Measurements from ENCODE around the gene HNRNPA2B1. TPM values are rescaled to one million over a fixed set of nuclear protein-coding genes. Genes with fewer than 3 reads are reported as not detected.
A peak's percentile ranks its signal among the peaks of the same experiment; 100 is the strongest.
"Not testable (repeated sequence)": the region's sequence is repeated elsewhere in the genome, so short reads cannot be mapped to it uniquely, and the experiment has no call there.

HNRNPA2B1 gene
- polyA plus RNA-seq, 6 donors from 2014 or later: 585 to 820 (median 621) TPM

- peaks cover 8 to 27% of the 10 kb centered on the region in 2 donors for H3K36me3 Mint-ChIP-seq
- H3K27me3 Mint-ChIP-seq: no peaks in the 10 kb centered on the region
- peak overlapping the region in 4 of 6 donors; percentile 47 to 91 (median 74) for H3K27ac Mint-ChIP-seq
- no peaks in the 10 kb centered on the region for H3K9me3 Mint-ChIP-seq
- H3K4me3 Mint-ChIP-seq: no peak overlapping the region
- H3K4me1 Mint-ChIP-seq: peaks cover 43 to 58% (median 52%) of the 10 kb centered on the region in 3 donors
- DNase-seq: no peak
- ATAC-seq (ENCODE audit: low read depth in 2 of 2): no peak
Observed at GRCh38 chr7:26186364-26187311, 13.9 kb downstream of the HNRNPA2B1 start.

- DNase-seq (no peak), ATAC-seq (ENCODE audit: low read depth in 2 of 2) (no peak)
- H3K9me3 Mint-ChIP-seq: no peaks in the 10 kb centered on the region
- peaks cover 6 to 25% of the 10 kb centered on the region in 2 donors for H3K36me3 Mint-ChIP-seq
- H3K27me3 Mint-ChIP-seq: no peaks in the 10 kb centered on the region
- H3K27ac Mint-ChIP-seq: peak overlapping the region in 4 of 6 donors; percentile 5 to 82 (median 24)
- no peak overlapping the region for H3K4me3 Mint-ChIP-seq
- H3K4me1 Mint-ChIP-seq: peaks cover 46 to 63% (median 57%) of the 10 kb centered on the region in 3 donors
Observed at GRCh38 chr7:26185844-26186180, 14.7 kb downstream of the HNRNPA2B1 start.

- Mint-ChIP-seq H3K4me3 (no peak overlapping the region), H3K9me3 (no peaks in the 10 kb centered on the region), H3K27ac (peak overlapping the region; percentile 9 to 84 (median 40)), H3K36me3 (peaks cover under 1 to 21% of the 10 kb centered on the region in 2 donors), H3K4me1 (peaks cover 46 to 63% (median 56%) of the 10 kb centered on the region in 3 donors), H3K27me3 (no peaks in the 10 kb centered on the region)
- ATAC-seq (ENCODE audit: low read depth in 2 of 2): peak; percentile 18 to 29
- DNase-seq: no peak
Observed at GRCh38 chr7:26185131-26185843, 15.3 kb downstream of the HNRNPA2B1 start.

DNA sequence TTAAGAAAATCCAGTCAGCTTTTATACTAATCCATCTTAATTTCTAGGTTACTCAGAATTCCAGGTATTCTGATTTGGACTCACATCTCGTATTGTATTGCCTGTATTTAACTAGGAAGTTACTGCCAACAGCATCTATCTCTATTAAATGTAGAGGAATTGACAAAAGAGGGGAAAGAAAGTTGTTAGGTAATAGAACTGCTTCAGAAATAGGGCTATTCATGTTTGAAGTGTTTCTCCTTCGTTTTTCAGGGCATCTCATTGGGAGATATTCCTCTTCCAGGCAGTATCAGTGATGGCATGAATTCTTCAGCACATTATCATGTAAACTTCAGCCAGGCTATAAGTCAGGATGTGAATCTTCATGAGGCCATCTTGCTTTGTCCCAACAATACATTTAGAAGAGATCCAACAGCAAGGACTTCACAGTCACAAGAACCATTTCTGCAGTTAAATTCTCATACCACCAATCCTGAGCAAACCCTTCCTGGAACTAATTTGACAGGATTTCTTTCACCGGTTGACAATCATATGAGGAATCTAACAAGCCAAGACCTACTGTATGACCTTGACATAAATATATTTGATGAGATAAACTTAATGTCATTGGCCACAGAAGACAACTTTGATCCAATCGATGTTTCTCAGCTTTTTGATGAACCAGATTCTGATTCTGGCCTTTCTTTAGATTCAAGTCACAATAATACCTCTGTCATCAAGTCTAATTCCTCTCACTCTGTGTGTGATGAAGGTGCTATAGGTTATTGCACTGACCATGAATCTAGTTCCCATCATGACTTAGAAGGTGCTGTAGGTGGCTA lies 16.1 kb downstream of the HNRNPA2B1 start:
- H3K27ac Mint-ChIP-seq: peak overlapping the region in 4 of 6 donors; percentile 34 to 61 (median 44)
- DNase-seq; H3K9me3 Mint-ChIP-seq; H3K27me3 Mint-ChIP-seq; H3K4me3 Mint-ChIP-seq; ATAC-seq (ENCODE audit: low read depth in 2 of 2): not testable (repeated sequence)
- H3K36me3 Mint-ChIP-seq: peaks cover 0 to 16% of the 10 kb centered on the region in 2 donors
- peaks cover 50 to 65% (median 62%) of the 10 kb centered on the region in 3 donors for H3K4me1 Mint-ChIP-seq

DNA sequence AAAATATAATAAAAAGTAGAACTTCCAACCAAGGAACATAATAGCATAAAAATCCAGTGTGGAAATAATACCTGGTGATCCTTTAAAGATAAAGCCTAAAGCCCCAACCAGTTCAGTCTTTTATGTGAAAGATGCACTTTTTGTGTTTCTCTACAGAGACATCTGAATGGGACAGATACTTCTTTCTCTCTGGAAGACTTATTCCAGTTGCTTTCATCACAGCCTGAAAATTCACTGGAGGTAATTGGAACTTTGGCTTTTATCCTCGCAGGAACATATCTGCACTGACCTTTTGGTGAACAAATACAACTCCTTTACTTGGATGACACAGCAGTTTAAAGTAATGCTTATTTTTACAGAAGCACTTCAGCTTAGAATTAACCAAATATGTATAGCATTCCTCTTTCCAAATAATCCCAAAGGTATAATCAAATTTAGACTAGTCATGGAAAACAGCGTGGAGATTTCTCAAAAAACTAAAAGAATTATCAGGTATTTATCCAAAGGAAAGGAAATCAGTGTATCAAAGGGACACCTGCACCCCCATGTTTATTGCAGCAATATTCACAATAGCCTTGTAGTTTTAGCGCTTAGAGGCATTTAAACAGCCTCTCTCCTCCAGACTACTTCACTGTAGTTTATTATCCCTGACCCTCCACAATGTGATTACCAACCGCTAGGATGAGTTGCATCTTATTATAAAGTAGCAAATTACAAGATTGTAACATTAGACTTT lies 16.8 kb downstream of the HNRNPA2B1 start:
- DNase-seq (no peak), ATAC-seq (ENCODE audit: low read depth in 2 of 2) (no peak)
- H3K36me3 Mint-ChIP-seq: peaks cover 0 to 8% of the 10 kb centered on the region in 2 donors
- no peaks in the 10 kb centered on the region for H3K27me3 Mint-ChIP-seq
- no peaks in the 10 kb centered on the region for H3K9me3 Mint-ChIP-seq
- H3K4me3 Mint-ChIP-seq: no peak overlapping the region
- H3K4me1 Mint-ChIP-seq: peaks cover 46 to 62% (median 61%) of the 10 kb centered on the region in 3 donors
- peak overlapping the region; percentile 32 to 61 (median 40) for H3K27ac Mint-ChIP-seq

- no peaks in the 10 kb centered on the region for H3K27me3 Mint-ChIP-seq
- no peak for DNase-seq
Observed at GRCh38 chr7:26182706-26183105, 17.8 kb downstream of the HNRNPA2B1 start.

DNA sequence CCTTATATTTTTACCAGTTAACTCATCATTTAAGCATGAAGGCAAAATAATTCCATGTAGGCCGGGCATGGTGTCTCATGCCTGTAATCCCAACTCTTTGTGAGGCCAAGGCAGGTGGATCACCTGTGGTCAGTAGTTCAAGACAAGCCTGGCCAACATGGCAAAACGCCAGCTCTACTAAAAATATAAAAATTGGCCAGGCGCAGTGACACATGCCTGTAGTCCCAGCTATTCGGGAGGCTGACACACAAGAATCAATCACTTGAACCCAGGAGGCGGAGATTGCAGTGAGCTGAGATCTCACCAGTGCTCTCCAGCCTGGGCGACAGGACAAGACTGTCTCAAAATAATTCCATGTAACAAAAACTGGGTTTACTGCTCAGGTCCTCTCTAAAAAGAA lies 18.3 kb downstream of the HNRNPA2B1 start:
- Mint-ChIP-seq H3K27me3 (no peaks in the 10 kb centered on the region), H3K9me3 (no peaks in the 10 kb centered on the region), H3K4me3 (no peak overlapping the region), H3K36me3 (peaks cover 0 to 6% of the 10 kb centered on the region in 2 donors), H3K27ac (peak overlapping the region in 3 of 6 donors; percentile 19 to 75 (median 37)), H3K4me1 (peaks cover 43 to 57% (median 55%) of the 10 kb centered on the region in 3 donors)
- DNase-seq (no peak), ATAC-seq (ENCODE audit: low read depth in 2 of 2) (no peak)

More at GRCh38 chr7:26182706-26183105, 17.8 kb downstream of the HNRNPA2B1 start:
- Mint-ChIP-seq H3K27ac (peak overlapping the region in 1 of 6 donors; percentile 19), H3K9me3 (no peaks in the 10 kb centered on the region), H3K4me1 (peaks cover 43 to 60% (median 59%) of the 10 kb centered on the region in 3 donors), H3K36me3 (peaks cover 0 to 6% of the 10 kb centered on the region in 2 donors), H3K4me3 (no peak overlapping the region)
- ATAC-seq (ENCODE audit: low read depth in 2 of 2): no peak

- ATAC-seq (ENCODE audit: low read depth in 2 of 2): no peak
- no peak for DNase-seq
- Mint-ChIP-seq H3K27me3 (no peaks in the 10 kb centered on the region), H3K4me1 (peaks cover 43 to 55% (median 54%) of the 10 kb centered on the region in 3 donors), H3K4me3 (no peak overlapping the region), H3K27ac (peak overlapping the region in 5 of 6 donors; percentile 27 to 78 (median 73)), H3K9me3 (no peaks in the 10 kb centered on the region), H3K36me3 (peaks cover 0 to 6% of the 10 kb centered on the region in 2 donors)
Observed at GRCh38 chr7:26181474-26182227, 18.9 kb downstream of the HNRNPA2B1 start.

DNA sequence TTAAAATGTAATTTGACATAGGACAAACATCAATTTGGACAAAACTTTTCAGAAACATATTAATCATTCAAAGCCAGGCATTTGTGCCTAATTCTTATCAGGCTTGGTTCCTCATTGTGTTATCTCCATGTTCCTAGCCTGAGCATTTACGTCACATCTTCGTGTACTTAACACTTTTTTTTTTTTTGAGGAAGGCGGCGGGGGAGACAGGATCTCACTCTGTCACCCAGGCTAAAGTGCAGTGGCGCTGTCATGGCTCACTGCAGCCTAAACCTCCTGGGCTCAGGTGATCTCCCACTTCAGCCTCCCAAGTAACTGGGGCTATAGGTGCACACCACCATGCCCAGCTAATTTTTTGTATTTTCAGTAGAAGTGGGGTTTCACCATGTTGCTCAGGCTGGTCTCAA lies 19.8 kb downstream of the HNRNPA2B1 start:
- ATAC-seq (ENCODE audit: low read depth in 2 of 2) (no peak), DNase-seq (no peak)
- Mint-ChIP-seq H3K4me1 (peaks cover 37 to 53% (median 50%) of the 10 kb centered on the region in 3 donors), H3K27me3 (no peaks in the 10 kb centered on the region), H3K9me3 (no peaks in the 10 kb centered on the region), H3K27ac (peak overlapping the region in 3 of 6 donors; percentile 75 to 90 (median 87)), H3K4me3 (no peak overlapping the region), H3K36me3 (peaks cover 0 to 6% of the 10 kb centered on the region in 2 donors)

DNA sequence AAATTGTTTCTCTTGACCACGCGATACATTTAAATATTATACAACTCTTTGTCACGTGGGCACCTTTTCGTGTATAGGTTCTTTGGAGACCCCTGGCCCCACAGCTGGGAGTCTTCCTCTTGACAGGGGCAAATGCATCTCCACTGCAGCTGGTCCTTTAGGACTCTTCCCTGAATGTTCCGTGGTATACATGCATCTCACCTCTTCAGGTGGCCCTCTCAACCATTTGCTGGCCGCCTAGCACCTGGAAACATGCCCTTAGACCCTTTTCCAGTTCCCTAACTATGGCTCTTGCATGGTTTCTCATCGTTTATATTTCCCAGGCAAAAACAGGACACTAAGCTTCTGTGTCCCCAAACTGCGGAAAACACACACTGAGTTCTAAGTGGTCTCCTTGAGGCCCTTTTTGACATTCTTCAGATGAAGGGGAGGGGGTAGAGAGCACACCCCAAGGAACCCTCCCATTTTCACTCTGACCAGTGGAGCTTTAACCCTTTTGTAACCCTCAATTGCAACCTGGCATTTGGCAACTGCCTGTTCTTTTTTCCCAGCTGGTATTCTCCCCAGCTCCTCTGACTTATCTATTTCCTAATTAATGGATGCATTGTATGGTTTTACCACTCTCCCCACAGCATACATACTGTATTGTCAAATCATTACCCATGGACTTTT lies 20.6 kb downstream of the HNRNPA2B1 start:
- Mint-ChIP-seq H3K4me1 (peaks cover 29 to 45% (median 42%) of the 10 kb centered on the region in 3 donors), H3K4me3 (no peak overlapping the region)
- no peak for ATAC-seq (ENCODE audit: low read depth in 2 of 2)

DNA sequence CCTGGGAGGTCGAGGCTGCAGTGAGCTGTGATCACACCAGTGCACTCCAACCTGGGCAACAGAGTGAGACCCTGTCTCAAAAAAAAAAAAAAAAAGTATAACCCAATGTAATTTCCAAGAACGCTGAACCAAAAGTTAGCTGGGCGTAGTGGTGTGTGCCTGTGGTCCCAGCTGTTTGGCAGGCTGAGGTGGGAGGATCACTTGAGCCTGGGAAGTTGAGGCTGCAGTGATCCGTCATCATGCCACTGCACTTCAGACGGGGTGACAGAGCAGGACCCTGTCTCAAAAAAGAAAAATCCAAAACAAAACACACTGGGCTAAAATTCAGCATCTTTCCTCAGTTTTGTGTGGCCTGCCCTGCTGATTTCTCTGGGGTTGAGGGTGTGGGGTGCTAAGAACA lies 21.1 kb downstream of the HNRNPA2B1 start:
- Mint-ChIP-seq H3K27me3 (no peaks in the 10 kb centered on the region), H3K27ac (peak overlapping the region in 1 of 6 donors; percentile 15), H3K9me3 (no peaks in the 10 kb centered on the region), H3K36me3 (peaks cover 0 to under 1% of the 10 kb centered on the region in 2 donors), H3K4me3 (no peak overlapping the region), H3K4me1 (peaks cover 25 to 40% (median 36%) of the 10 kb centered on the region in 3 donors)
- no peak for DNase-seq
- no peak for ATAC-seq (ENCODE audit: low read depth in 2 of 2)

More for the DNA sequence above, 20.6 kb downstream of the HNRNPA2B1 start:
- Mint-ChIP-seq H3K27me3 (no peaks in the 10 kb centered on the region), H3K36me3 (peaks cover 0 to 6% of the 10 kb centered on the region in 2 donors), H3K9me3 (no peaks in the 10 kb centered on the region), H3K27ac (peak overlapping the region in 4 of 6 donors; percentile 63 to 90 (median 82))
- DNase-seq: no peak

Measured in naive B cell (primary cell).